ENCODE data around the gene PCDH9.
"Not testable (repeated sequence)": the region's sequence is repeated elsewhere in the genome, so short reads cannot be mapped to it uniquely, and the experiment has no call there.

Gene PCDH9

GRCh38 chr13:66911411-66911939 is 318.7 kb downstream of the PCDH9 start:
- in situ Hi-C loops (cut with MboI; ENCODE audit: low pct_unique_long_range_greater_than_20kb, low sequenced_read_pairs), result no loop called here
- DNase-seq, result no peak

GRCh38 chr13:66899955-66900354 is 330.2 kb downstream of the PCDH9 start:
- in situ Hi-C loops (cut with MboI; ENCODE audit: low pct_unique_long_range_greater_than_20kb, low sequenced_read_pairs), result no loop called here
- DNase-seq, result no peak

- DNase-seq, result no peak
- in situ Hi-C loops (cut with MboI; ENCODE audit: low pct_unique_long_range_greater_than_20kb, low sequenced_read_pairs), result no loop called here
Observed at GRCh38 chr13:66896933-66897332, 333.2 kb downstream of the PCDH9 start.

GRCh38 chr13:66895780-66896179 is 334.4 kb downstream of the PCDH9 start:
- in situ Hi-C loops (cut with MboI; ENCODE audit: low pct_unique_long_range_greater_than_20kb, low sequenced_read_pairs), result no loop called here
- DNase-seq, result no peak

- in situ Hi-C loops (cut with MboI; ENCODE audit: low pct_unique_long_range_greater_than_20kb, low sequenced_read_pairs), result no loop called here
- no peak for DNase-seq
Observed at GRCh38 chr13:66895320-66895719, 334.8 kb downstream of the PCDH9 start.

GRCh38 chr13:66888698-66889097 is 341.4 kb downstream of the PCDH9 start:
- DNase-seq, result no peak
- in situ Hi-C loops (cut with MboI; ENCODE audit: low pct_unique_long_range_greater_than_20kb, low sequenced_read_pairs), result no loop called here

- no peak for DNase-seq
- in situ Hi-C loops (cut with MboI; ENCODE audit: low pct_unique_long_range_greater_than_20kb, low sequenced_read_pairs), result no loop called here
Observed at GRCh38 chr13:66887088-66887487, 343.0 kb downstream of the PCDH9 start.

GRCh38 chr13:66886264-66886663 is 343.9 kb downstream of the PCDH9 start:
- in situ Hi-C loops (cut with MboI; ENCODE audit: low pct_unique_long_range_greater_than_20kb, low sequenced_read_pairs), result no loop called here

GRCh38 chr13:66881170-66881569 is 349.0 kb downstream of the PCDH9 start:
- DNase-seq; in situ Hi-C loops (cut with MboI; ENCODE audit: low pct_unique_long_range_greater_than_20kb, low sequenced_read_pairs): not testable (repeated sequence)

More at GRCh38 chr13:66886264-66886663, 343.9 kb downstream of the PCDH9 start:
- no peak for DNase-seq

- in situ Hi-C loops (cut with MboI; ENCODE audit: low pct_unique_long_range_greater_than_20kb, low sequenced_read_pairs), result no loop called here
- DNase-seq, result no peak
Observed at GRCh38 chr13:66879988-66880387, 350.1 kb downstream of the PCDH9 start.

GRCh38 chr13:66875264-66875663 is 354.9 kb downstream of the PCDH9 start:
- DNase-seq, result no peak
- in situ Hi-C loops (cut with MboI; ENCODE audit: low pct_unique_long_range_greater_than_20kb, low sequenced_read_pairs), result no loop called here

- in situ Hi-C loops (cut with MboI; ENCODE audit: low pct_unique_long_range_greater_than_20kb, low sequenced_read_pairs), result no loop called here
- DNase-seq, result no peak
Observed at GRCh38 chr13:66864627-66865026, 365.5 kb downstream of the PCDH9 start.

GRCh38 chr13:66860878-66861417 is 369.2 kb downstream of the PCDH9 start:
- no peak for DNase-seq
- in situ Hi-C loops (cut with MboI; ENCODE audit: low pct_unique_long_range_greater_than_20kb, low sequenced_read_pairs), result no loop called here

- in situ Hi-C loops (cut with MboI; ENCODE audit: low pct_unique_long_range_greater_than_20kb, low sequenced_read_pairs), result no loop called here
Observed at GRCh38 chr13:66859934-66860877, 369.9 kb downstream of the PCDH9 start.

GRCh38 chr13:66859078-66859477 is 371.1 kb downstream of the PCDH9 start:
- DNase-seq, result no peak
- in situ Hi-C loops (cut with MboI; ENCODE audit: low pct_unique_long_range_greater_than_20kb, low sequenced_read_pairs), result no loop called here

More at GRCh38 chr13:66859934-66860877, 369.9 kb downstream of the PCDH9 start:
- DNase-seq, result no peak

GRCh38 chr13:66858163-66858562 is 372.0 kb downstream of the PCDH9 start:
- in situ Hi-C loops (cut with MboI; ENCODE audit: low pct_unique_long_range_greater_than_20kb, low sequenced_read_pairs), result no loop called here
- no peak for DNase-seq

- in situ Hi-C loops (cut with MboI; ENCODE audit: low pct_unique_long_range_greater_than_20kb, low sequenced_read_pairs), result no loop called here
- DNase-seq, result no peak
Observed at GRCh38 chr13:66855131-66855530, 375.0 kb downstream of the PCDH9 start.

- no peak for DNase-seq
- in situ Hi-C loops (cut with MboI; ENCODE audit: low pct_unique_long_range_greater_than_20kb, low sequenced_read_pairs), result no loop called here
Observed at GRCh38 chr13:66853564-66853963, 376.6 kb downstream of the PCDH9 start.

GRCh38 chr13:66849706-66850105 is 380.4 kb downstream of the PCDH9 start:
- in situ Hi-C loops (cut with MboI; ENCODE audit: low pct_unique_long_range_greater_than_20kb, low sequenced_read_pairs), result no loop called here
- DNase-seq, result no peak

- no peak for DNase-seq
- in situ Hi-C loops (cut with MboI; ENCODE audit: low pct_unique_long_range_greater_than_20kb, low sequenced_read_pairs), result no loop called here
Observed at GRCh38 chr13:66847541-66847940, 382.6 kb downstream of the PCDH9 start.
